ENCODE measurements around the gene L3MBTL3. TPM values are rescaled to one million over a fixed set of nuclear protein-coding genes. Genes with fewer than 3 reads are reported as not detected.

The L3MBTL3 gene
- total and polyA plus RNA-seq, 2 experiments from 2014 or later: 4.2 to 4.9 TPM

DNA sequence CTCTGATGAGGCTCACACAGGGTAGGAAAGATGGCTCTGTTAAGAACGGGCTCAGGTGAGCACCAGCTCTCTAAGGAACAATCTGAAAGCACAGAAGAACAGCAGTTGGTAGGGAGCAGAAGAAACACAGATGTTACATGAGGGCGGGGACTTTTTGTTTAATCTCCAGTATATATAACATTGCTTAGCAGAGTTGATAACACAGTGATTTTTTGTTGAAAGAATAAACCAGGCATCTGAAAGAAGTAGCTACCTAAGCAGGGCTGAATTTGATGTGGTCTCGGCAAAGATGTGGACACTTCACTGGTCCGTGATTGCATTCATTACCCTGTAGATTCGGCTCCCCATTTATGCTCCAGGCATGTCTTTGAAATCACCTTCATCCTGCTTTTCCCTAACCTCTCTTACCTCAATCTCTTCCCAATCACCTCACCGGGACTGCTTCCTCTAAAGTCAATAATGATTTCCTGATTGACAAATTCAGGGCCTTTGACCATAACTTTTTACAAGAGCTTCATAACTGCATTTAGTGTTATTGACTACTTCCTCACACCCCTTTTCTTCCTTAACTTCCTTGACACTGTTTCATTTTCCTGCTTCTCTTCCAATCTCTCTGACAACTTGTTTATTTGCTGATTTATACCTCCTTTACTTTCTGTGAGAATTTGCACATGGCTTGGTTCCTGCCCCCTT lies 170.0 kb downstream of the L3MBTL3 start:
- no peak overlapping the region for H3K4me3 ChIP-seq
- peaks cover 9% of the 10 kb centered on the region for H3K4me1 ChIP-seq (ENCODE audit: low read depth)
- no peaks in the 10 kb centered on the region for H3K9me3 ChIP-seq (ENCODE audit: low read depth)
- no peaks in the 10 kb centered on the region for H3K36me3 ChIP-seq
- H3K27ac ChIP-seq: no peak overlapping the region
- H3K27me3 ChIP-seq: no peaks in the 10 kb centered on the region
- DNase-seq (ENCODE audit: low read depth in 1 of 2, low spot score in 1 of 2): no peak
- TF ChIP-seq, protein P1, sequence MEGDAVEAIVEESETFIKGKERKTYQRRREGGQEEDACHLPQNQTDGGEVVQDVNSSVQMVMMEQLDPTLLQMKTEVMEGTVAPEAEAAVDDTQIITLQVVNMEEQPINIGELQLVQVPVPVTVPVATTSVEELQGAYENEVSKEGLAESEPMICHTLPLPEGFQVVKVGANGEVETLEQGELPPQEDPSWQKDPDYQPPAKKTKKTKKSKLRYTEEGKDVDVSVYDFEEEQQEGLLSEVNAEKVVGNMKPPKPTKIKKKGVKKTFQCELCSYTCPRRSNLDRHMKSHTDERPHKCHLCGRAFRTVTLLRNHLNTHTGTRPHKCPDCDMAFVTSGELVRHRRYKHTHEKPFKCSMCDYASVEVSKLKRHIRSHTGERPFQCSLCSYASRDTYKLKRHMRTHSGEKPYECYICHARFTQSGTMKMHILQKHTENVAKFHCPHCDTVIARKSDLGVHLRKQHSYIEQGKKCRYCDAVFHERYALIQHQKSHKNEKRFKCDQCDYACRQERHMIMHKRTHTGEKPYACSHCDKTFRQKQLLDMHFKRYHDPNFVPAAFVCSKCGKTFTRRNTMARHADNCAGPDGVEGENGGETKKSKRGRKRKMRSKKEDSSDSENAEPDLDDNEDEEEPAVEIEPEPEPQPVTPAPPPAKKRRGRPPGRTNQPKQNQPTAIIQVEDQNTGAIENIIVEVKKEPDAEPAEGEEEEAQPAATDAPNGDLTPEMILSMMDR (IDR thresholded peaks at IDR 0.05; ENCODE audit: low read depth, low read length): no peak

DNA sequence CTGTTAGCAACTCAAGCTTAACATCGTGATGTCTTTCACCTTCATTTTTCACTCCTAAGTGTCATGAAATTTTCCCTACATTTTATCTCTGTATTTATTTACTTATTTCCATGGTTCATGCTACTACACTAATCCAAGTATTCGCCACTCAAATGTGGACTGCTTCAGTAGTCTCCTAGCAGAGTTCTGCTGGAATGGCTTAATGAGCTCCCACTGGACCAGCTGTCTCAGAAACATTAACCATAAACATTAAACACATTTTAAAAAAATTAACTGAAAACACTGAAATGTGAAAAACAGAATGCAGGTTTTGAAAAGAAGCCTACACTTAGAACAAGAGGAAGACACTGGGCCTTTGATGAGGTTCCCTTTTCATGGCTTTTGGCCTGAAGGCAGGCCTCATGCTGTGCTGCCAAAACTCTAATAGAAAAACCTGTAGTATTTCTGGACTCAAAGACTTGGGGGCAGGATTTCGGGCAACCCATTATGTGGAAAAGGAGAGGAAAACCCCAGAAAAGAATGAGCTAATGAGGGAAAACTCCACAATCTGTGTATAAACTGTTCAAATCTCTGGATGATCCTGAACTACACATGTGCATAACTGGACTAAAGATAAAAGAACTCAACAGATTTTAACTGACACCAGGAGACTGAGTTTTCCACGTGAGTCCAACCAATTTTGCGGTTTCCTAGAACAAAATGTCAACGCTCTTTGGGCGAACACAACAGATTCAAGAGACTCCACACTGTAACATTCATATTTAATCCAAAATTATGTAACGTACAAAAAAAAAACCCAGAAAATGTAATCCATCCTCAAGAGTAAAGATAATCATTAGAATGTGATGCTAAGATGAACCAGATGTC lies 171.4 kb downstream of the L3MBTL3 start:
- DNase-seq (ENCODE audit: low read depth in 1 of 2, low spot score in 1 of 2): no peak
- Histone ChIP-seq H3K27me3 (no peaks in the 10 kb centered on the region), H3K9me3 (ENCODE audit: low read depth) (no peaks in the 10 kb centered on the region), H3K36me3 (no peaks in the 10 kb centered on the region), H3K4me1 (ENCODE audit: low read depth) (no peaks in the 10 kb centered on the region), H3K27ac (no peak overlapping the region), H3K4me3 (no peak overlapping the region)
- TF ChIP-seq, protein P1 (IDR thresholded peaks at IDR 0.05; ENCODE audit: low read depth, low read length): no peak

Other genes with a start within 250 kb of the L3MBTL3 start
- gene TMEM244, start 157.3 kb upstream of the L3MBTL3 start, total RNA-seq: not detected in 2 replicates
- gene TMEM244, start 157.3 kb upstream of the L3MBTL3 start, polyA plus RNA-seq: not detected in 2 replicates
- gene SAMD3, start 204.4 kb downstream of the L3MBTL3 start, total RNA-seq: not detected in 2 replicates
- not detected in 2 replicates for gene SAMD3, start 204.4 kb downstream of the L3MBTL3 start, polyA plus RNA-seq